ENCODE data around the gene CENPP.

The CENPP gene

DNA sequence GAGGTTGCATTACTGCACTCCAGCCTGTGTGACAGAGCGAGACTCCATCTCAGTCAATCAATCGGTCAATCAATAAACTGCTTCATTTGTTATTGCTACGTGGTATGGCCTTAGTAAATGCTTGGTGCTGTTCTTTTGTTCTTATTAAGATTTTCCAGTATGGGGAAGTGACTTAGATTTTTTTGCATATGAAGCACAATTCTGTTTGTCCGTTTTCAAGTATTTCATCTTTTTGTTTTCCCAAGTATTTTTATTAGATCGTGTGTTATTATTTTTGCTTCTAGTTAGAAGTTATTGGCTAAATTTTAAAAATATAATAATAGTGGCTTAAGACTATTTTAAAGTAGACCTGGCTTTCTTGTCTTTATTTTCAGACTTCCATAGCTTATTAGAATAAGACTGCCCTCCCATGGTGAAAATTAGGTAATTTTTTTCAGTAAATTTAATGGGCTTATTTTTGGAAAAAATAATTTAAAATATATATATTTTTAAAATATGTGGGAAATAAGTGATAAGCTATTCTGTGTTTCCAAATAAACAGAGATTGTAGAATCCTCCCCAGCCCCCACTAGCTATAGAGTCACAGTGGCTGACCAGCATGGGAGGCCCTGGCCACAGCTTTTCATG is 113.3 kb downstream of the CENPP start:
- no peak for DNase-seq (ENCODE audit: low read depth, low spot score)
- no peak for TF ChIP-seq SUZ12 (IDR thresholded peaks at IDR 0.05; ENCODE audit: extremely low read depth, insufficient read depth, insufficient read length)
- no peak for TF ChIP-seq ZNF274 (IDR thresholded peaks at IDR 0.05; ENCODE audit: low read depth, low read length)
- TF ChIP-seq YY1 (IDR thresholded peaks at IDR 0.05; ENCODE audit: insufficient read depth, insufficient read length), result no peak
- Histone ChIP-seq H3K9ac (ENCODE audit: insufficient read length, low read depth) (no peak overlapping the region), H3K4me3 (ENCODE audit: insufficient read length, low read depth) (no peak overlapping the region), H3K27me3 (ENCODE audit: insufficient read depth, insufficient read length) (no peaks in the 10 kb centered on the region), H3K9me3 (ENCODE audit: insufficient read depth, low read length) (no peaks in the 10 kb centered on the region), H3K36me3 (ENCODE audit: insufficient read depth, insufficient read length, low read length) (no peaks in the 10 kb centered on the region), H3K4me1 (ENCODE audit: insufficient read depth, insufficient read length) (no peaks in the 10 kb centered on the region)

DNA sequence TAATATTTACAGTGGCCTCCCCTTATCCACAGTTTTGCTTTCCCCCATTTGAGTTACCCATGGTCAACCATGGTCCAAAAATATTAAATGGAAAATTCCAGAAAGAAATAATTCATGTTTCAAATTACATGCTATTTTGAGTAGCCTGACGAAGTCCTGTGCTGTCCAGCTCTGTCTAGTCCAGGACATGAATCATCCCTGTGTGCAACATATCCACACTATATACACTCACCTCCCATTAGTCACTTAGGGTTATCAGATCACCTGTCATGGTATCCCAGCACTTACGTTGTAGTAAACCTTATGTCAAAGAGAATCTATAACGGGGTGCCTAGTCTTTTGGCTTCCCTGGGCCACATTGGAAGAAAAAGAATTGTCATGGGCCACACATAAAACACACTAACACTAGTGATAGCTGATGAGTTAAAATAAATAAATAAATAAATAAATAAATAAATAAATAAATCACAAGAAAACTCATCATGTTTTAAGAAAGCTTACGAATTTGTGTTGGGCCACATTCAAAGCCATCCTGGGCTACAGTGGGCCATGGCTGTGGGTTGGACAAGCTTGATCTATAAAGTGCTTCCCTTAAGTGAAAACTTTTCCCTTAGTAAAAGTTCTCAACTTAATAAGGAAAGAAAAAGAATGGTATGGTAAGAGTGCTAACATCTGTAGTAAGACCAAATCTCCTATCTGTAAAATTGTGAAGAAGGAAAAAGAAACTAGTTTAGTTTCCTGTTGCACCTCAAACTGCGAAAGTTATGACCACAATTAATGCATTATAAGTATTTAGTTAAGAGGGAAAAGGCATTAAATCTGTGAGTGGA is 114.4 kb downstream of the CENPP start:
- H3K9me3 ChIP-seq (ENCODE audit: insufficient read depth, low read length), result no peaks in the 10 kb centered on the region
- DNase-seq (ENCODE audit: low read depth, low spot score), result no peak
- TF ChIP-seq YY1 (IDR thresholded peaks at IDR 0.05; ENCODE audit: insufficient read depth, insufficient read length) (no peak), ZNF274 (IDR thresholded peaks at IDR 0.05; ENCODE audit: low read depth, low read length) (no peak), SUZ12 (IDR thresholded peaks at IDR 0.05; ENCODE audit: extremely low read depth, insufficient read depth, insufficient read length) (no peak)
- no peak overlapping the region for H3K4me3 ChIP-seq (ENCODE audit: insufficient read length, low read depth)
- no peaks in the 10 kb centered on the region for H3K36me3 ChIP-seq (ENCODE audit: insufficient read depth, insufficient read length, low read length)
- no peak overlapping the region for H3K9ac ChIP-seq (ENCODE audit: insufficient read length, low read depth)
- peaks cover 3% of the 10 kb centered on the region for H3K4me1 ChIP-seq (ENCODE audit: insufficient read depth, insufficient read length)
- H3K27me3 ChIP-seq (ENCODE audit: insufficient read depth, insufficient read length), result no peaks in the 10 kb centered on the region

DNA sequence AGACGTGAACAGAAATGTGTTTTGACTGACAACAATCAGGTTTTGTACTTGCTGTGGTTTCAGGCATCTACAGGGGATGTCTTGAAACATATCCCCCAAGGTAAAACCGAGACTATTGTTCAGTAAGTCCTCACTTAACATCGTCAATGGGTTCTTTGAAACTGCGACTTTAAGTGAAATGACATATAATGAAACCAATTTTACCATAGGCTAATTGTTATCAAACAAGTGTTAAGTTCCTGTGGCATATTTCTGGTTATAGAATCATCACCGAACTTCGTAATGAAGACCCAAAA is 114.9 kb downstream of the CENPP start:
- no peak for TF ChIP-seq YY1 (IDR thresholded peaks at IDR 0.05; ENCODE audit: insufficient read depth, insufficient read length)
- no peak for TF ChIP-seq SUZ12 (IDR thresholded peaks at IDR 0.05; ENCODE audit: extremely low read depth, insufficient read depth, insufficient read length)
- TF ChIP-seq ZNF274 (IDR thresholded peaks at IDR 0.05; ENCODE audit: low read depth, low read length), result no peak
- H3K27me3 ChIP-seq (ENCODE audit: insufficient read depth, insufficient read length), result no peaks in the 10 kb centered on the region
- no peaks in the 10 kb centered on the region for H3K9me3 ChIP-seq (ENCODE audit: insufficient read depth, low read length)
- H3K4me1 ChIP-seq (ENCODE audit: insufficient read depth, insufficient read length), result peaks cover 3% of the 10 kb centered on the region
- no peak overlapping the region for H3K9ac ChIP-seq (ENCODE audit: insufficient read length, low read depth)
- no peak overlapping the region for H3K4me3 ChIP-seq (ENCODE audit: insufficient read length, low read depth)
- no peak for DNase-seq (ENCODE audit: low read depth, low spot score)
- no peaks in the 10 kb centered on the region for H3K36me3 ChIP-seq (ENCODE audit: insufficient read depth, insufficient read length, low read length)

DNA sequence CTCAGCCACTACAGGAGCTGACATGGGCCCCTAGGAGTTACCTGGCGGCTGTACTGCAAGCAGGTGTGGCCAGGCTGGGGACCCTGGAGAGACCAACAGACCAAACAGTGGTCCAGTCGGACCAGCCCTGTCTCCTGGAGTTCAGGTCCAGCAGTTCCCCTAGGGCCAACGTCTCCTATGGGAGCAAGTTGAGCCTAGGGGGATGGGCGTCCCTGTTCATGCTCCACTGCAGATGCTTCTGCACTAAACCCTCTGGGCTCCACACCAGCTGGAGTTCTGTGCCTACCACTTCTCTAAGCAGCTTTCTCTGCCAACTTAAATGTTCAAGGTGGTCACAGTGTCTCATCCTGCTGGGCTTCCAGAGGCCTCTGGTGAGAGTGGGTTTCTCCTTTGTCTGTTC is 119.1 kb downstream of the CENPP start:
- DNase-seq (ENCODE audit: low read depth, low spot score), result no peak
- Histone ChIP-seq H3K9ac (ENCODE audit: insufficient read length, low read depth) (no peak overlapping the region), H3K36me3 (ENCODE audit: insufficient read depth, insufficient read length, low read length) (no peaks in the 10 kb centered on the region), H3K4me1 (ENCODE audit: insufficient read depth, insufficient read length) (peaks cover 3% of the 10 kb centered on the region), H3K4me3 (ENCODE audit: insufficient read length, low read depth) (no peak overlapping the region), H3K9me3 (ENCODE audit: insufficient read depth, low read length) (no peaks in the 10 kb centered on the region; the same call in 1 of the 2 replicates), H3K27me3 (ENCODE audit: insufficient read depth, insufficient read length) (no peaks in the 10 kb centered on the region)
- no peak for TF ChIP-seq YY1 (IDR thresholded peaks at IDR 0.05; ENCODE audit: insufficient read depth, insufficient read length)
- no peak for TF ChIP-seq SUZ12 (IDR thresholded peaks at IDR 0.05; ENCODE audit: extremely low read depth, insufficient read depth, insufficient read length)
- TF ChIP-seq ZNF274 (IDR thresholded peaks at IDR 0.05; ENCODE audit: low read depth, low read length), result no peak

DNA sequence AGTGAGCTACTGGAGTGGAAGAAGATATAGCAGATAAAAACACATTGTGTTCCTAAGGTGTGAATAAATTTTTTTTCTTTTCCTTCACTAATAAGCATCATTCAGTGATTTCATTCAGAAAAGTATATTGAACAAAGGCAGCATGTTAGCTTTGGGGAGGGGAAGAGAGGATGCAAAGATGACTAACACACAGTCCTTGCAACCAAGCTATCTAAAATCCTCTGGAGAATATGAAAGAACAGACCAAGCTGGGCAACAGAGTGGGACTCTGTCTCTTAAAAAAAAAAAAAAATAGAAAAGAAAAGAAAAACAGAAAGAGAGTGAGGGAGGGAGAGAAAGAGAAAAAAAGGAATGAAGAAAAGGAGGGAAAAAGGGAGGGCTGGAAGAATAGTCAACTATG is 120.8 kb downstream of the CENPP start:
- Histone ChIP-seq H3K9me3 (ENCODE audit: insufficient read depth, low read length) (no peaks in the 10 kb centered on the region; the same call in 1 of the 2 replicates), H3K9ac (ENCODE audit: insufficient read length, low read depth) (no peak overlapping the region), H3K4me1 (ENCODE audit: insufficient read depth, insufficient read length) (peaks cover 3% of the 10 kb centered on the region), H3K27me3 (ENCODE audit: insufficient read depth, insufficient read length) (no peaks in the 10 kb centered on the region), H3K4me3 (ENCODE audit: insufficient read length, low read depth) (no peak overlapping the region), H3K36me3 (ENCODE audit: insufficient read depth, insufficient read length, low read length) (no peaks in the 10 kb centered on the region)
- DNase-seq (ENCODE audit: low read depth, low spot score), result no peak
- TF ChIP-seq ZNF274 (IDR thresholded peaks at IDR 0.05; ENCODE audit: low read depth, low read length) (no peak), YY1 (IDR thresholded peaks at IDR 0.05; ENCODE audit: insufficient read depth, insufficient read length) (no peak), SUZ12 (IDR thresholded peaks at IDR 0.05; ENCODE audit: extremely low read depth, insufficient read depth, insufficient read length) (no peak)

DNA sequence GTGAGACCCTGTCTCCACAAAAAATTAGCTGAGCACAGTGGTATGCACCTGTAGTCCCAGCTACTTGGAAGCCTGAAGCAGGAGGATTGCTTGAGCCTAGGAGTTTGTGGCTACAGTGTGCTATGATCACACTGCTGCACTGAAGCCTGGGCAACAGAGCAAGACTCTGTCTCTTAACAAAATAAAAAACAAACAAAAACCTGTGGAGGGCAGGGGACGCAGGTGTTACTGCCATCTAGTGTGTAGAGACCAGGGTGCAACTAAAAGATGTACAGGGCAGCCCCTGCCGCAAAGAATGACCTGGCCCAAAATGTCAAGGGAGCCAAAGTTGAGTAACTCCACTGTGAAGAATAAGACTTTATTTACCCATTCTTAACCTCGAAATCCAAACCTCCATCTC is 129.5 kb downstream of the CENPP start:
- H3K4me1 ChIP-seq (ENCODE audit: insufficient read depth, insufficient read length), result no peaks in the 10 kb centered on the region
- H3K9me3 ChIP-seq (ENCODE audit: insufficient read depth, low read length), result no peaks in the 10 kb centered on the region
- no peaks in the 10 kb centered on the region for H3K27me3 ChIP-seq (ENCODE audit: insufficient read depth, insufficient read length)
- H3K36me3 ChIP-seq (ENCODE audit: insufficient read depth, insufficient read length, low read length), result no peaks in the 10 kb centered on the region
- DNase-seq (ENCODE audit: low read depth, low spot score), result peak; percentile 13
- TF ChIP-seq SUZ12 (IDR thresholded peaks at IDR 0.05; ENCODE audit: extremely low read depth, insufficient read depth, insufficient read length) (no peak), YY1 (IDR thresholded peaks at IDR 0.05; ENCODE audit: insufficient read depth, insufficient read length) (no peak), ZNF274 (IDR thresholded peaks at IDR 0.05; ENCODE audit: low read depth, low read length) (no peak)
- no peak overlapping the region for H3K9ac ChIP-seq (ENCODE audit: insufficient read length, low read depth)
- H3K4me3 ChIP-seq (ENCODE audit: insufficient read length, low read depth), result no peak overlapping the region

DNA sequence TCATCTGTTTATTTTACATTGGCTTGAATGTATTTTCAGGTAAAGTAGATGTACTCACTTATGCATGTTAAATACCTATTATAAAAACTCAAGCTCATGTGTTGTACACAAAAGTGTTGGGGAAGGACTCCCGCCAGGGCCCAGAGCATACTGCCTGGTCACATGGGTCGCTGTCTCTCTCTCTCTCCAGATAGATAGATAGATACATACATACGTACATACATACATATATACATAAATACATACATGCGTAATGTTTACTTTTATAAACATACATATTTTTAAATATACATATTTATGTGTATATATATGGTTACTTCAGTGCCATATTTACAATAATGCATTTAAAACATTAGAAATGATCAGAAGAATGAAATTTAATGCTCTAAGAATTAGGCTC is 131.8 kb downstream of the CENPP start:
- Histone ChIP-seq H3K4me1 (ENCODE audit: insufficient read depth, insufficient read length) (no peaks in the 10 kb centered on the region), H3K9ac (ENCODE audit: insufficient read length, low read depth) (no peak overlapping the region), H3K27me3 (ENCODE audit: insufficient read depth, insufficient read length) (no peaks in the 10 kb centered on the region), H3K4me3 (ENCODE audit: insufficient read length, low read depth) (no peak overlapping the region), H3K36me3 (ENCODE audit: insufficient read depth, insufficient read length, low read length) (no peaks in the 10 kb centered on the region), H3K9me3 (ENCODE audit: insufficient read depth, low read length) (no peaks in the 10 kb centered on the region)
- DNase-seq (ENCODE audit: low read depth, low spot score), result no peak
- no peak for TF ChIP-seq SUZ12 (IDR thresholded peaks at IDR 0.05; ENCODE audit: extremely low read depth, insufficient read depth, insufficient read length)
- TF ChIP-seq ZNF274 (IDR thresholded peaks at IDR 0.05; ENCODE audit: low read depth, low read length), result no peak
- no peak for TF ChIP-seq YY1 (IDR thresholded peaks at IDR 0.05; ENCODE audit: insufficient read depth, insufficient read length)
